ENCODE data around the gene LSM11.
"Not testable (repeated sequence)": the region's sequence is repeated elsewhere in the genome, so short reads cannot be mapped to it uniquely, and the experiment has no call there.

The LSM11 gene

GRCh38 chr5:157743163-157744050 is at the start of gene LSM11:
LSM11 (plus strand) TSS chr5:157743712; CDS start chr5:157743751, 39 bp downstream.
- DNase-seq (ENCODE audit: low read depth in 2 of 2) = peak; percentile 91 to 92

GRCh38 chr5:157693816-157694215 is 49.7 kb upstream of the LSM11 start:
- DNase-seq (ENCODE audit: low read depth in 2 of 2) = not testable (repeated sequence)

- DNase-seq (ENCODE audit: low read depth in 2 of 2) = not testable (repeated sequence)
Measured at GRCh38 chr5:157696154-157696553, 47.4 kb upstream of the LSM11 start.

- DNase-seq (ENCODE audit: low read depth in 2 of 2) = not testable (repeated sequence)
Measured at GRCh38 chr5:157698674-157699073, 44.8 kb upstream of the LSM11 start.

GRCh38 chr5:157703736-157704135 is 39.8 kb upstream of the LSM11 start:
- DNase-seq (ENCODE audit: low read depth in 2 of 2) = no peak

- no peak for DNase-seq (ENCODE audit: low read depth in 2 of 2)
Measured at GRCh38 chr5:157708866-157709265, 34.6 kb upstream of the LSM11 start.

GRCh38 chr5:157709346-157709745 is 34.2 kb upstream of the LSM11 start:
- no peak for DNase-seq (ENCODE audit: low read depth in 2 of 2)

GRCh38 chr5:157710431-157710830 is 33.1 kb upstream of the LSM11 start:
- no peak for DNase-seq (ENCODE audit: low read depth in 2 of 2)

- no peak for DNase-seq (ENCODE audit: low read depth in 2 of 2)
Measured at GRCh38 chr5:157710882-157711281, 32.6 kb upstream of the LSM11 start.

- no peak for DNase-seq (ENCODE audit: low read depth in 2 of 2)
Measured at GRCh38 chr5:157713830-157714595, 29.5 kb upstream of the LSM11 start.

GRCh38 chr5:157714596-157714864 is 29.0 kb upstream of the LSM11 start:
- DNase-seq (ENCODE audit: low read depth in 2 of 2) = no peak

- DNase-seq (ENCODE audit: low read depth in 2 of 2) = peak in 1 of 2 donors; percentile 4
Measured at GRCh38 chr5:157718519-157718918, 25.0 kb upstream of the LSM11 start.

GRCh38 chr5:157719245-157719644 is 24.3 kb upstream of the LSM11 start:
- DNase-seq (ENCODE audit: low read depth in 2 of 2) = no peak

- no peak for DNase-seq (ENCODE audit: low read depth in 2 of 2)
Measured at GRCh38 chr5:157721159-157721558, 22.4 kb upstream of the LSM11 start.

- not testable (repeated sequence) for DNase-seq (ENCODE audit: low read depth in 2 of 2)
Measured at GRCh38 chr5:157722895-157723294, 20.6 kb upstream of the LSM11 start.

GRCh38 chr5:157726607-157727006 is 16.9 kb upstream of the LSM11 start:
- DNase-seq (ENCODE audit: low read depth in 2 of 2) = not testable (repeated sequence)

- not testable (repeated sequence) for DNase-seq (ENCODE audit: low read depth in 2 of 2)
Measured at GRCh38 chr5:157727858-157728257, 15.7 kb upstream of the LSM11 start.

- no peak for DNase-seq (ENCODE audit: low read depth in 2 of 2)
Measured at GRCh38 chr5:157729858-157730257, 13.7 kb upstream of the LSM11 start.

GRCh38 chr5:157730900-157731271 is 12.6 kb upstream of the LSM11 start:
- DNase-seq (ENCODE audit: low read depth in 2 of 2) = no peak

GRCh38 chr5:157731272-157732129 is 12.0 kb upstream of the LSM11 start, which contains the start of gene THG1L:
THG1L (plus strand) TSS chr5:157731420; CDS start chr5:157731441, 21 bp downstream.
- DNase-seq (ENCODE audit: low read depth in 2 of 2) = peak; percentile 94 to 98

GRCh38 chr5:157732130-157732514 is 11.4 kb upstream of the LSM11 start:
- no peak for DNase-seq (ENCODE audit: low read depth in 2 of 2)
